SW480 (cell line): ENCODE results near the gene DNAJB11.
"Not testable (repeated sequence)": the region's sequence is repeated elsewhere in the genome, so short reads cannot be mapped to it uniquely, and the experiment has no call there.

Source experiments
- DNase-seq: peaks from one replicate; pipeline ENCODE4 v3.0.0-alpha.2; 2016; ENCODE audit warnings: low spot score

The DNAJB11 gene

DNA sequence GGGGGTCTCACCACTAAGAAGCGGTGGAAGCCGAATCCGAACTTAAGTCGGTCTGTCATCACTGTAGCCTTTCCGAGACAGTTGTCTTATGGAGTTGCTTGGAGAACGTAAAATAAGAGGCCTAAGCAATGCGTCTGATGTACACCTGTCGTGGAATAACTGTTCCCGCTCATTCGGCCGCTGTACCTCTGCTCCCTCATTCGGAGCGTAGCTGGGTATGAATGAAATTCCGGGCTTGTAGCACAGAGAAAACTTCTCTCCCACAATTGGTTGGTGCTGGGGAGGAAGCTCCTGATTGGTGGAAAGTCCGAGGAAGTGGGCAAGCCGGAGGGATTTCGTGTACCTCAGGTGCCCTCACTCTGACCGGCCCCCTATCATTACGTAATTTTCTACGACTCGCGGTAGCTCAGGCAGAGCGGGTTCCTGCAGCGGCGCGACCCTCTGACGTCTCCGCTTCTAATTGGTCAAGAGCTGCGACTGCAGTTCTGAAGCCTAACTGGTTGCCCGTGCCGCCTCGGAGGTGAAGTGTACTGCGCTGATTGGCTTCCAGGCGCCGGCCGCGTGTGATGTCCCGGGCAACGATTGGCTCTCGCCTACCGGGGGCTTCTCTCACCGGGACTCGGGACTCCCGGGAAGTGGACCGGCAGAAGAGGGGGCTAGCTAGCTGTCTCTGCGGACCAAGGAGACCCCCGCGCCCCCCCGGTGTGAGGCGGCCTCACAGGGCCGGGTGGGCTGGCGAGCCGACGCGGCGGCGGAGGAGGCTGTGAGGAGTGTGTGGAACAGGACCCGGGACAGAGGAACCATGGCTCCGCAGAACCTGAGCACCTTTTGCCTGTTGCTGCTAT lies at the start of gene DNAJB11:
DNAJB11 (plus strand) TSS at position 625 of the 845 bp plus-strand sequence; CDS start at position 803, 178 bp downstream.
- DNase-seq: peak; percentile 100

DNA sequence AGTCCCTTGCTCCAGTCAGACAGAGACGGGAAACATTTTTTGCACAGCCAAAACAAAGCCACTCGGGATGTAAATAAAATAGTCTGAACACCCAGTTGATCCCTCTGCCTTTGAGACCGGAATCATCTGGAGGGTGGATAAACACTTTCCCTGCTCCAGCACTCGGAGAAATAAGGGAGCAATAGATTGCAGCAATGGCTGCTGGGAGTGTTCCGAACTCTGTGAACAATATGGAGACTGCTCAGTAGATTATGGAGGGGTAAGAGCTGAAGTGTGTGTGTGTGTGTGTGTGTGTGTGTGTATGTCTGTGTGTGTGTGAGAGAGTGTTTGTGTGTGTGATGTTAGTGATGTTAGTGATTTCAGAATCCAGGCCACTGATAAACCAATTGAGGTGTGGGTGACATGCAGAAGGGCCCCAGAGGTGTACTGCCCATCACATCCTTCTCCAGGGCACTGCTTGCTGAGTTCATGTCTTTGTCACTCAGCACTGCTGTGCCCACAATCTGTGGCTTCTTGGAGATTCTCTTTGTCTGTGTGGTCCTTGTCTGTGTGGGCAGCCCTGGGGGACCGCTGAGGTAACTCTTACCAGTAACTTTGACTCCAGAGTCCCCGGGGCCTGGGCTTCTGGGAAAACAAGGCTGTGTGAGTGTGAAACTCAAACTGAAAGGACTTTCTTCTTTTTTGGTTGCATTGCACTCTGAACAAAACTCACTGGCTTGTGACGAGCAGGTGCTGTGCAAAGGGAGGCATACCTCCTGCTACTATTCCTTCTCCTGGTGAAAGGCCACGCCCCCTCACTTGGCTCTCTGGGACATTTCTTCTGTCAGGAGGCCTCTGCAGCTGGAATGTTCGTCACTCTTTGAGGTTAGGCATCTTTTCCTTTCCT lies 49.3 kb upstream of the DNAJB11 start:
- DNase-seq: no peak

GRCh38 chr3:186523022-186523421 lies 47.5 kb upstream of the DNAJB11 start:
- no peak for DNase-seq

DNA sequence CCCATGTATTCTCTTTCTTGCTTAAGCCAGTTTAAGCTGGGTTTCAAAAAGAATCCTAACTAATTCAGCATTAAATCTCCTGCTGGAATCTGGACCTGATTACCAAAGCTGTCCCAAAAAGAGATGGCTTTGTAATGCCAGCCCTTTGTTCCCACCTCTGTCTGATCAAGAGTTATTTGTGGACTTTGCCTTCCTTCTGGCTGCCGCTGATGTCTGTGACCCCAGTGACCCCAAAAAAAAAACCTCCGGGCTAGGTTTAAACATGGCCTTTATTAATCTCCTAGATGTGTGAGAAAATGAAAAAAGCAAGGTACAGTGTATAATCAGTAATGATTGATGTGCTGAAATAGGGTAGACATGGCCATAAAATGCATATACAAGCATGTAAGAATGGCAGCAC lies 47.1 kb upstream of the DNAJB11 start:
- DNase-seq: no peak

DNA sequence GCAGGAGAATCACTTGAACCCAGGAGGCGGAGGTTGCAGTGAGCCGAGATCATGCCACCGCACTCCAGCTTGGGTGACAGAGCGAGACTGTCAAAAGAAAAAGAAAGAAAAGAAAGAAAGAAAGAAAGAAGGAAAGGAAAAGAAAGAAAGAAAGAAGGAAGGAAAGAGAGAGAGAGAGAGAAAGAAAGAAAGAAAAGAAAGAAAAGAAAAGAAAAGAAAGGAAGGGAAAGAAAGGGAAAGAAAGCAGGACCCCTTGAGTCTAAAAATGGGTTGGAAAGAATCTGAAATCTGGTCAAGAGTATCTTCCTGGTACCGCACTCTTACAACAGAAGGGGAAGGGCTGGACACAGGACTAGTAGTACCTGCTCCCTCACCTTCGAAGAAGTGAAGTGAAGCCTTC lies 45.9 kb upstream of the DNAJB11 start:
- no peak for DNase-seq

GRCh38 chr3:186525369-186526255 lies 44.9 kb upstream of the DNAJB11 start:
- DNase-seq: no peak

DNA sequence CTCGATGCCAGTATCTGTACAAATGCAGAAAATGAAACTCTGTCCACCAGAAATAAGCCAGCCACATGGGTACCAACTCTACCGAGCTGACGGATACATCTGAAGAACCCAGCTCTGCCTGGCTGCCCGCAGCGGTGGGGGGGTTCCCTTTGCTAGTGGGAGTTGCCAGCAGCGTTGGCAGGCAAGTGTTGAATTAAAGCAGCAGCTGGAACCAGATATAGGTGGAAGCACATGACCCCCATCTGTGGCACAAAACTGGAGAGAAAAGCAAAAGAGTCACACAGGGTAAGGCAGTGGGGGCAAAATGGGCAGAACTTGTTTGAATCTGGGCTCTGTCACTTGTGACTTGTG lies 44.3 kb upstream of the DNAJB11 start:
- DNase-seq: no peak

DNA sequence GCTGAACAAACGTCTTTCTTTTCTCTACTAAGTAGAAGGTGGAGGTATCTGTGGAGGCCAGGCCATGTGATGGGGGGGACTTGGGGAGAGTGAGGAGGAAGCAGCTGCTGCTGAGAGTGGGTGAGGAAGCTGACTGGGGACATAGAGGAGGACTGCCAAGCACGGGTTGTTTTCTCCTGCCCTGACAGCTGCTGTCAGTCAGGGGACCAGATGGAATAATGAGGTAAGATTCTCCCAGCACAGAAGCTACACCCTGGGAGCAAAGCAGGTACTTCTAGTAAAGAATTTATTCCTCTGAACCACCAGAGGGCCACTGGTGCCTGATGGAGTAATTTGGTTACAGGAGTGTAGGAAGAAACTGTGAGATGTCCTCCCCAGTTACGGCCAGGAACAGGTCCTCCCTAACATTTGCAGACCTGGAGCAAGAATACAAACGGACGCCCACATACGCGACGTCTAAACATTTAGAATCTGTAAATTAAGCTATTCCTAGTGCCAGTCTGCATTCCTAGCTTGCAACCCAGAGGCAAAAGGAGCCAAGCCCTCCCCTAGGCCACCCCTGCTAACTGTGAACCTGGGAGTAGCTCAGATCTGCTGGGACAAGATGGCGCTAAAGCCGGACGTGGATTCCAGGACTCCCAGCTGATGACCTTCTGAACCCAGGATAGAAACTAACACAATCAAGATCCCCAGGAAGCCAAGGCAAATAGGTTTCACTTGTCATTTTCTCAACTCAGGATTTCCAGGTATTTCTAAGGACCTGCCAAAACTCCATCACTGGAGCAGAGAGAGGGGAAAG lies 41.1 kb upstream of the DNAJB11 start:
- DNase-seq: no peak

GRCh38 chr3:186530415-186530814 lies 40.1 kb upstream of the DNAJB11 start:
- no peak for DNase-seq

DNA sequence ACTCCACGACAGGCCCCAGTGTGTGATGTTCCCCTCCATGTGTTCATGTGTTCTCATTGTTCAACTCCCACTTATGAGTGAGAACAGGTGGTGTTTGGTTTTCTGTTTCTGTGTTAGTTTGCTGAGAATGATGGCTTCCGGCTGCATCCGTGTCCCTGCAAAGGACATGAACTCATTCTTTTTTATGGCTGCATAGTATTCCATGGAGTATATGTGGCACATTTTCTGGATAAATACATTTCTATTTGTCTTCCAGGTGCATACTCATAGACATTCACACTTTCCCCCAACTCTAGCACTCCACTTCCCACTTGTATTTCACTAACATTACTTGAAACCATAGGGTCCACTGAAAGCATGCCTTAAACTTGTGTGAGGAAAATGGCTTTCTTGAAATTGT lies 38.8 kb upstream of the DNAJB11 start:
- not testable (repeated sequence) for DNase-seq

- DNase-seq: no peak
Observed at GRCh38 chr3:186532598-186533072, 37.9 kb upstream of the DNAJB11 start.

DNA sequence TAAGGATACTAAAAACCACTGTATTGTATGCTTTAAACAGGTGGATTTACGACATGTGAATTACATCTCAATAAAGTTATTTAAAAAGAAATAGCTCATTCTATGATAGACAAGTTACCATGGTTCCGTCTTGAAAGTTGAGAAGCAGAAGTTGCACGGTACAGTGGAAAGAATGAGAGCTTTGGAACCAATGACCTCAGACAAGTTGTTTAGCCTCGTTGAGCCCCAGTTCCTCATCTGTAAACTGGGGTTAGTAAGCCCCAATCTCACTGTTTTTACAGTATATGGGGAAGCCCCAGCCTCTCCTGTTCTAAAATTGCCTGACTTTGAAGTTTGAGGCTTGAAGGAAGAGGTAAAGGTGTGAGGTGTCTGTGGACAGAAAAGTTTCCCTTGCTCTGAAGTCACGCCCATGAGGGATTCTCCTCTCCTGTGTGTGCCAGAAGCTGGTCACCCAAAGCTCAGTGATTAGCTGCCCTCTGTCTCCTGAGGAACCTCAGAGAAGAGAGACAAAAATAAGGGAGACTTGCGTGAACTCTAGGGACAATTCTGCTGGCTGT lies 36.3 kb upstream of the DNAJB11 start:
- no peak for DNase-seq

GRCh38 chr3:186536883-186537844 lies 33.4 kb upstream of the DNAJB11 start:
- no peak for DNase-seq

DNA sequence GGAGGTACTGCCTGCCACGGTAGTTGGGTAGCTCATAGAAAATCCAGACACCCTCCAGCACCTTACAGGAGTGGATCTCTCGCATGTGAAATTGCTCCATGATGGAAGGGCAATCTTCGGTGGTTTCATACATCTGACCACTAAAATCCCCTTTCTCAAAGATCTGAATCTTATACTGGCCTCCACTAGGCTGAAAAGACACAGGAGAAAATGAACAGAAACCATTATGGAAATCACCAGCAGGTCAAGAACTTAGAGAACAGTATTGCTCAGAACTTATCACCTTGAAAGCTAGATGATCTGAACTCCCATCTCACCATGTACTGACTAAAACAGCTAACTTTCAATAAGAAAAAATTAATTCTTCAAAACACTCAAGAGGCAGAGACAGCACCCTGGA lies 31.7 kb upstream of the DNAJB11 start:
- DNase-seq: no peak

GRCh38 chr3:186540221-186540834 lies 30.2 kb upstream of the DNAJB11 start:
- peak; percentile 79 for DNase-seq

DNA sequence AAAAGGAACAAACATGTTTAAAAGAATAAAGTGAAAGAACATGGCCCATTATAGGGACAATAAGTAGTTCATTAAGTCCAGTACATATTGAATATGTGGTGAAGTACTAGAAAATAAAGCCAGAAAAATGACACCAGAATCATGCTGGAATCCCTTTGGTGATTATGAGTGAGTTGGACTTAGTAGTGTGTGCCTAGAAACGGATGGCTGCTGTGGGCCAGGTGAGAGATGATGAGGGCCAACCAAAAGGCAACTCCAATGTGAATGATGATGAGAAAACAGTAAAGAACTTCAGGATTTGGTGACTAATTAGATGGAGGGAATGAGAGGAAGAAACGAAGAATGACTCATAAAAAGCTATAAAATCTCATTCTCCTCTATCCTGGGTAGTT lies 29.7 kb upstream of the DNAJB11 start:
- DNase-seq: no peak

DNA sequence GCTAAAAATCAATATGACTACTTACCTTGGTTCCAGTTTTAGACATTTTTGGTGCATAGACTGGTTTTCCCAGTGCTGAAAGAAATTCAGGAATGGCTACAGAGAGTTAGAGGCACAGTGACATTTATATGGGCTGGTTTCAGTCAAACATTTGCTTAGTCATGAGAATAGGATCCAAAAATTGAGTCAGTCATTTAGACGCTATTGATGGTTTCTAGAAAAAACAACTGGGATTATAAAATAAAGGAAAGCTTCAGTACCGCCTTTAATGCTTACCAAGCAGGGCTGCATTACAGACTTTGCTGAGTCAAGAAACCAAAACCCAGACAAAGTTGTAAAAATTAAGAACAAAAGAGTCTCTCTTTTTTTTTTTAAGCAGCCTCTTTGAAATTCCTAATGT lies 26.2 kb upstream of the DNAJB11 start, which contains the start of gene CRYGS:
CRYGS (minus strand) TSS at position 100 of the 400 bp plus-strand sequence; CDS start at position 46, 54 bp downstream.
- no peak for DNase-seq

DNA sequence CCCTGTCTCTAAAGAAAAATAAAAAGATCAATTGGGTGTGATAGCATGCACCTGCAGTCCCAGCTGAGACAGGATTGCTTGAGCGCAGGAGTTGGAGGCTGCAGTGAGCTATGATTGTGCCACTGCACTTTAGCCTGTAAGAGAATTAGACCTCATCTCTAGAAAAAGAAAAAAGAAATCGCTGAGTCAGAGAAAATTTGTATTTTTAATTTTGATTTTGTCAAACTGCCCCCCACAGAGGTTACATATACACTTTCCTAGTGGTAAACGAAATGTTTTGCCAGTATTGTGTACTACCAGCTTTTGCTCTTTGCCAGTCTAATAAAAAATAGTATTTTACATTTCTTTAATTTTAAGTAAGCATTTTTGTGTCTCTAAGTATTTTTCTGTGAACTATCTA lies 21.0 kb upstream of the DNAJB11 start:
- DNase-seq: no peak

GRCh38 chr3:186551387-186551786 lies 19.1 kb upstream of the DNAJB11 start:
- DNase-seq: no peak
